Mucosa of stomach (tissue), 1 donor: ENCODE results near the gene ABCC4.
"Not testable (repeated sequence)": the region's sequence is repeated elsewhere in the genome, so short reads cannot be mapped to it uniquely, and the experiment has no call there.

Source experiments
- H3K27me3 ChIP-seq: one replicate; pipeline ENCODE4 v1.7.0; 2013; ENCODE audit warnings: mild to moderate bottlenecking, low read length; ENCODE audit not compliant: control insufficient read depth, insufficient read depth
- H3K36me3 ChIP-seq: one replicate; pipeline ENCODE4 v1.7.0; 2013; ENCODE audit warnings: low read length; ENCODE audit not compliant: control insufficient read depth, insufficient read depth
- H3K4me1 ChIP-seq: one replicate; pipeline ENCODE4 v1.7.0; 2013; ENCODE audit warnings: mild to moderate bottlenecking, low read length; ENCODE audit not compliant: control insufficient read depth, insufficient read depth
- H3K4me3 ChIP-seq: one replicate; pipeline ENCODE4 v1.7.0; 2013; ENCODE audit warnings: low read length
- H3K9ac ChIP-seq: one replicate; pipeline ENCODE4 v1.7.0; 2013; ENCODE audit warnings: mild to moderate bottlenecking, low read length, moderate library complexity
- H3K9me3 ChIP-seq: one replicate; pipeline ENCODE4 v1.7.0; 2013; ENCODE audit warnings: mild to moderate bottlenecking, low read length, moderate library complexity; ENCODE audit not compliant: control insufficient read depth
- donor health status: Pancreatic carcinoma.

The ABCC4 gene

DNA sequence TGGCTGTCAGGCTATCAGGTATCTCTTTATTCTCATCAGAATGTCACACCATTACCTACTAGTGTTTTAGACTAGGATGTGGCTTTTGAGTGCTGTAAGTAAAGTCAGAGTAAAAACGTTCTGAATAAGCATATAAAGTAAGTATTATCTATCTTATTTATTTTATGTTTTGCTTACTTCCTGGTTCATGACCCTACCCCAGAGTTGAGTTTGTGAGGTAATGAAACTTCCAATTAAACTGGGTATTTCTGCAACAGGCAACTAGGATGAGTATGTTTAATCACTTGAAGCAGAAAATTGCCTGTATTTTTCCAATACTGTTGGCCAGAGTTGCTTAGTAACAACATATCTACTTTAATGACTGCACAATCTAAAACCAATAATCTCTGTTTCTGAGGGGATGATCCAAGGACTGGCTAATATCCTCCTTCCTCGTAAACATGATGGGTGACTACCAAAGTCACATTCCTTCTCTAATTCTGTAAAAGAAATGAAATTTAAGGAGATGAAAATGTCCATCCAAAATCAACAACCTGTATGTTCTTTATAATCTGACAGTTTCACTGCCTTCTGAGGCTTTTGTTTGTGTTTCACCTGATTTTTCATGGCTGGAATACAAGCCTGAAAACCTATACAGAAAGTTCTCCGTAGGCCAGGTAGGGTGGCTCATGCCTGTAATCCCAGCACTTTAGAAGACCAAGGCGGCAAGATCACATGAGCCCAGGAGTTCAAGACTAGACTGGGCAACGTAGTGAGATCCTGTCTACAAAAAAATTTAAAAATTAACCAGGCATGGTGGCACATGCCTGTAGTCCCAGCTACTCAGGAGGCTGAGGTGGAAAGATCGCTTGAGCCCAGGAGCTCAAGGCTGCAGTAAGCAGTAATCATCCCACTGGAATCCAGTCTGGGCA is 83.1 kb downstream of the ABCC4 start:
- H3K4me3 ChIP-seq, result no peak overlapping the region
- H3K4me1 ChIP-seq, result peaks cover 7% of the 10 kb centered on the region
- H3K27me3 ChIP-seq, result no peaks in the 10 kb centered on the region
- H3K9me3 ChIP-seq, result no peaks in the 10 kb centered on the region
- H3K9ac ChIP-seq, result no peak overlapping the region
- H3K36me3 ChIP-seq, result no peaks in the 10 kb centered on the region

DNA sequence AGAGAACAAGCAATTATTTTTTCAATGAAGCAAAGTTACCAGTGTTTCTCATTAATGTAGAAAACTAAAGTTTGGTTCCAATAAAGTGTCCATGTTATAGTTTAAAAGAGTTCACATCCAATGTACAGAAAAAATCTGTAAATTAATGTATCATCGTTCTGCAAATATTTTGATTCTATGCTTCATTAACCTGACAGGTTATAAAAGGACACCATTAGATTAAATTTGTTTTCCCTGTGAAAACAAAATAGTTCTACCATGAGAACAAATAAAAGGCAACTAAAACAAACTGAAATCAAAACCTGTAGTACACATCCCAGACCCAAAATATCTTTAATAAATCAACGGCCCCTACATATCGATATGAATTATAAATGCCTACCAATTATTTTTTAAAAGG is 85.1 kb downstream of the ABCC4 start:
- H3K4me1 ChIP-seq, result no peaks in the 10 kb centered on the region
- no peaks in the 10 kb centered on the region for H3K9me3 ChIP-seq
- no peak overlapping the region for H3K9ac ChIP-seq
- no peaks in the 10 kb centered on the region for H3K27me3 ChIP-seq
- no peaks in the 10 kb centered on the region for H3K36me3 ChIP-seq
- no peak overlapping the region for H3K4me3 ChIP-seq

DNA sequence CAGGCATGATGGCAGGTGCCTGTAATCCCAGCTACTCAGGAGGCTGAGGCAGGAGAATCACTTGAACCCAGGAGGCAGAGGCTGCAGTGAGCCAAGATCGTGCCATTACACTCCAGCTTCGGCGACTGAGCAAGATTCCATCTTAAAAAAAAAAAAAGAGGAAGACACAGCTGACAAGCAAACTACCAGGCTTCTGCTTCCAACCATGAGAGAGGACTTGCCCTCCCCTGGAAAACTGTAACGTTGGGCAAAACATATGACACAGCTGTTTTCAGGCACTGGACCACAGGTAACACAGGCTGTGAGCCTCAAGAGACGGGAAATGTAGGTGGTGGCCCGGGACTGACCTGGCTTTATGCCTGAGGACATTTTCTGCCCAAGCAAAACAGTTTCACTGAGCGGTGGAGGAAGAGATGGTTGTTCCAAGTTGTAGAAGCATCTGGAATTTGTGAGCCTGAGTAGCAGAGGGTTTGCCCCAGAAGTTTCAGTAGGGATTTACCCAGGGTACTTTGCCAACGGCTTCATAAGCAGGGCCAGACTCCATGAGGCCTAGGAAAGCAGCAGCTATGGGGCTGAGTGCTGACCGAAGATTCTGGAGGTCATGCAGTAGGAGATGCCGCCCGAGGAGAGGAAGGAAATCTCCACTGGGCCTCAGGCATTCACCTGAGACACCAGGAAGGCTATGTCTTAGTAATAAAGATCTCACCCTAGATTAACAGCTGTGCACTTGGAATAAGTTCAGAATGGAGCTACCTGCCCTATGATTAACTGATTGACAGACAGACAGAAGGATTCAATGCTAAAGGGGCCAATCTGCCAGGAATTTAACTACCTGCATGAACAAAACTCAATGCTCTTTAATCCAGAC is 88.0 kb downstream of the ABCC4 start:
- Histone ChIP-seq H3K36me3 (no peaks in the 10 kb centered on the region), H3K9me3 (no peaks in the 10 kb centered on the region), H3K4me1 (no peaks in the 10 kb centered on the region), H3K9ac (no peak overlapping the region), H3K27me3 (no peaks in the 10 kb centered on the region), H3K4me3 (no peak overlapping the region)

DNA sequence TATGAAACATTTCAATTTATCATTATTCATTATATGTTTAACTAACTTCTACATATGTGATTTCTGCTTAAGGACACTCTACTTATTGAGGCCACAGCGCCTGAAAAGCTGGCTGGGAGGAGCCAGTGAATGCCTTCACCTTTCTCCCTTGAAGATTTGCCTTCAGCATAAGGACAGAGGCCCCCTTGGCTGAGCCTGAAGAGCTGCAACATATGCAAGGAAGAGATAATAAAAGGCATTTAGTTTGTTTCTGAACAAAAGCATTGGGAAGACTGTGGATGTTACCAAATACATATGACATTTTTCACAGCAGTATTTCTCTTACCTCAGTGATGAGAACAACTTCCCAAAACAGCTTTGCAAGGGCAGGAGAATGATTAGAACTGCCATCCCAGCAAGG is 92.1 kb downstream of the ABCC4 start:
- no peaks in the 10 kb centered on the region for H3K9me3 ChIP-seq
- H3K27me3 ChIP-seq, result no peaks in the 10 kb centered on the region
- no peak overlapping the region for H3K4me3 ChIP-seq
- H3K4me1 ChIP-seq, result no peaks in the 10 kb centered on the region
- H3K9ac ChIP-seq, result no peak overlapping the region
- H3K36me3 ChIP-seq, result no peaks in the 10 kb centered on the region

DNA sequence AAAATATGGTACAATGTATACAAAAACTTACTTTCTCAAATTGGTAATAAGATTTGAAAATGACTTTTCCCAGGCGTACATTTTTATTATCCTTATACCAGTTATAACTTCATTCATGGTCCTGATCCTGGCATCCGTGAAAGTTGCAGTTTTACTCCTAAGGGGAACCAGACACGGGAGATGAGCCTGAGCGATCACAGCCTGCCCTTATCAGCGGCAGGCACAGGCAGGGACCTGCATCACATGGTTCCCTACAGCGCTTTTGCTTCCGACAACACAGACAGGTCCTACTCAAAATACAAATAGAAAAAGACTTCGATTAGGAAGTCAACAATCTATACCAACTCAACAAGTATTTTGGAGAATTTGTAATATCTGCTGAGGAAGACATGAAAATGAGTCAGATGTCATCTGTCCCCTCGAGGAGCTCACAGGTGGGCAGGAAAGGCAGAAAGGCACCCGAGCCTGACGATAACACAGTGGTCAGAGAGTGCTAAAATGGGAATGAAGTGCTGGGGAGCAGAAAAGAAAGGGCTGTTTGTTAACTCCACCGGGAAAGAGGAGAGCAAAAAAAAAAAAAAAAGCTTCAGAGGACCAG is 93.4 kb downstream of the ABCC4 start:
- H3K36me3 ChIP-seq, result no peaks in the 10 kb centered on the region

DNA sequence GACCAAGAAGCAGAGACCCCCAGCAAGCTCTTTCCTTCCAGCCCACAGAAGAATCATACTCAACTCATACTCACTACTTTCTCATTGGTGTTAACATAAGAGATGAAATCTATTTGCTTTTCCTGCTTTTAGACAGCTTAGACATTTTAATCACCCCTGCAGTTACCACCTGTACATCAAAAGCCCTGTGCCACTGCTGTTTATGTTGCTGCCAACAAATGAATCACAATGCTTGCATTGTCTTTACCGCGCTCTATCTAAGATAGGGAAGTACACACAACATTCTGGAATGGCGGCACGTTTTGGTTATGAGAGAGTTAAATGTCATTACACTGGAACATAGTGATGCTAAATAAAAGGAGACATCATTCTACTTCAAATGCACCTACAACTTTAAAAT is 95.1 kb downstream of the ABCC4 start:
- no peak overlapping the region for H3K9ac ChIP-seq
- H3K4me1 ChIP-seq, result no peaks in the 10 kb centered on the region
- H3K36me3 ChIP-seq, result no peaks in the 10 kb centered on the region
- H3K9me3 ChIP-seq, result no peaks in the 10 kb centered on the region
- no peaks in the 10 kb centered on the region for H3K27me3 ChIP-seq
- no peak overlapping the region for H3K4me3 ChIP-seq

More for the DNA sequence above, 93.4 kb downstream of the ABCC4 start:
- Histone ChIP-seq H3K9ac (no peak overlapping the region), H3K9me3 (no peaks in the 10 kb centered on the region), H3K4me3 (no peak overlapping the region), H3K4me1 (no peaks in the 10 kb centered on the region), H3K27me3 (no peaks in the 10 kb centered on the region)

DNA sequence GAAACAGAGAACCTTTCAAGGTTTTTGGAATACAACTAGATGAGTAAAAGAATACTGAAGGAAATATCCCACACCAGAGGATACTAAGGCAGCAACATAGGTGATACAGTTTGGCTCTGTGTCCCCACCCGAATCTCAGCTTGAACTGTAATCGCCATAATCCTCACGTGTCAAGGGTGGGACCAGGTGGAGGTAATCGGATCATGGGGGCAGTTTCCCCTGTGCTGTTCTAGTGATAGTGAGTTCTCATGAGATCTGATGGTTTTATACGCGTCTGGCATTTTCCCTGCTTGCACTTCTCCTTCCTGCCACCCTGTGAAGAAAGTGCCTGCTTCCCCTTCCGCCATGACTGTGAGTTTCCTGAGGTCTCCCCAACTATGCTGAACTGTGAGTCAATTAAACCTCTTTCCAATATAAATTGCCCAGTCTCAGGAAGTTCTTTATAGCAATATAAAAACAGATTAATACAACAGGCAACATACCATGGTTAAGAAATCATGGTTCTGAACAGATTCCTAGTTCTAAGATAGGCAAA is 97.0 kb downstream of the ABCC4 start:
- H3K36me3 ChIP-seq, result no peaks in the 10 kb centered on the region

DNA sequence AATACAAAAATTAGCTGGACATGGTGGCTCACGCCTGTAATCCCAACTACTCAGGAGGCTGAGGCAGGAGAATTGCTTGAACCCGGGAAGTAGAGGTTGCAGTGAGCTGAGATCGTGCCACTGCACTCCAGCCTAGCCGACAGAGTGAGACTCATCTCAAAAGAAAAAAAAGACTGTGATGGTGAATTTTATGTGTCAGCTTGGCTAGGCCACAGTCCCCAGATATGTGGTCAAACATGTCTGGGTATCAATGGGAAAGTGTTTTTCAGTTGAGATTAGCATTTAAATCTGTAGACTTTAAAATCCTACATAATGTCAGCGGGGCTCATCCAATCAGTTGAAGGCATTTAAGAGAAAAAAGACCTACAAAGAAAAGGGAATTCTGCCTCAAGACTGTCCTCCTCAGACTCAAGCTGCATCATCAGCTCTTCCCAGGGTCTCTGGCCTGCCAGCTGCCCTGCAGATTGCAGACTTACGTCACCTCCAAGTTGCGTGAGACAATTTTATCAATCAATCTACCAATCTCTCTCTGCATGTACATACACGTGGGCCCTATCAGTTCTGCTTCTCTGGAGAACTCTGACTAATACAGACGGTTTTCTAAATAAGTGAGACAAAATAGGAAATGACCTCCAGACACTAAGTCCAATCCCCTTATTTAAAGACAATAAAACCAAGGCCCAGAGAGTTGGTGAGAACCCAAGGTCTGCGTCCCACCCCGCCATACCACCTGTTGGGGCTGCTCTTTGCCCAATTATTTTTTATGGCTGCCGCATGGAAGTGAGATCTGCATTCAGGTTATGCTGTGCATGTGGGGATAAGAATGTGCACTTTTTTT is 99.2 kb downstream of the ABCC4 start:
- no peaks in the 10 kb centered on the region for H3K4me1 ChIP-seq

More for the DNA sequence above, 97.0 kb downstream of the ABCC4 start:
- no peaks in the 10 kb centered on the region for H3K27me3 ChIP-seq
- H3K4me3 ChIP-seq, result no peak overlapping the region
- no peaks in the 10 kb centered on the region for H3K4me1 ChIP-seq
- no peaks in the 10 kb centered on the region for H3K9me3 ChIP-seq
- no peak overlapping the region for H3K9ac ChIP-seq

DNA sequence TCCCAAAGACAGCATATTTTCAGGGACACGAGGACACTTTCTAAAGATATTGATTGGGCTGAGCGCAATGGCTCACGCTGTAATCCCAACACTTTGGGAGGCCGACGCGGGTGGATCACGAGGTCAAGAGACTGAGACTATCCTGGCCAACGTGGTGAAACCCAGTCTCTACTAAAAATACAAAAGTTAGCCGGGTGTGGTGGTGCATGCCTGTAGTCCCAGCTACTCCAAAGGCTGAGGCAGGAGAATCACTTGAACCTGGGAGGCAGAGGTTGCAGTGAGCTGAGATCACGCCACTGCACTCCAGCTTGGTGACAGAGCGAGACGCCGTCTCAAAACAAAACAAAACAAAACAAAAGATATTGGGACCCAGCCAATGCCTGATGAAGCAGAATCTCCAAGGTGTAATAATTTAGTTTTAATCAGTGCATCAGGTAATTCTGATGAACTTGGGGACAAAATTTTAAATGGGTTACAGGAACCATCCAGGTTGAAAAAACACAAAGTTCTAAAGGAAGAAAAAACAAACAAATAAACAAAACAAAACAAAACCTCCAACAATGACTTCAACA is 100.8 kb downstream of the ABCC4 start:
- not testable (repeated sequence) for H3K9ac ChIP-seq, H3K4me3 ChIP-seq, H3K27me3 ChIP-seq, H3K4me1 ChIP-seq, H3K36me3 ChIP-seq, H3K9me3 ChIP-seq

More for the DNA sequence above, 99.2 kb downstream of the ABCC4 start:
- no peak overlapping the region for H3K9ac ChIP-seq
- H3K4me3 ChIP-seq, result no peak overlapping the region
- no peaks in the 10 kb centered on the region for H3K9me3 ChIP-seq
- no peaks in the 10 kb centered on the region for H3K36me3 ChIP-seq
- no peaks in the 10 kb centered on the region for H3K27me3 ChIP-seq

DNA sequence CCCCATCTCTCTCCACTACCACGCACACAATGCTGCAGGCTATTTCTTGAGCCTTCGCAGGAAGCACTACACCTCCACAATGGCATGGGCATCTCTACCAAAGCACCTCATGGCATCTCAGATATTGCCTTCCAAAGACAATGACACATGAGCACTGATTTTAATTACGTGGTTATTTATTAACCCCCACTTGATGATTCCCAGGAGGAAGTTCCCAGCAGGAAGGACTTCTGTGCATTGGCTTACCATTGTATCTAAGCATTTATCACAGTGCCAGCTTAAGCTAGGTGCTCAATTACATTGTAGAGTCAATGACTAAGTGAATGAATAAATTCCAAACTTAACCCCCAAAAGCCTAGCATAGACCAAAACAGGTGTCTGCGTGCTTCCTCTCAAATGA is 101.4 kb downstream of the ABCC4 start:
- Histone ChIP-seq H3K4me3 (no peak overlapping the region), H3K4me1 (no peaks in the 10 kb centered on the region), H3K9ac (no peak overlapping the region), H3K9me3 (no peaks in the 10 kb centered on the region), H3K36me3 (no peaks in the 10 kb centered on the region), H3K27me3 (no peaks in the 10 kb centered on the region)

DNA sequence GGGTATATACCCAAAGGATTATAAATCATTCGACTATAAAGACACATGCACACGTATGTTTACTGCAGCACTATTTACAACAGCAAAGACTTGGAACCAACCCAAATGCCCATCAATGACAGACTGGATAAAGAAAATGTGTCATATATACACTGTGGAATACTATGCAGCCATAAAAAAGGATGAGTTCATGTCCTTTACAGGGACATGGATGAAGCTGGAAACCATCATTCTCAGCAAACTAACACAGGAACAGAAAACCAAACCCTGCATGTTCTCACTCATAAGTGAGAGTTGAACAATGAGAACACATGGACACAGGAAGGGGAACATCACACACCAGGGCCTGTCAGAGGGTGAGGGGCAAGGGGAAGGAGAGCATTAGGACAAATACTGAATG is 102.6 kb downstream of the ABCC4 start:
- not testable (repeated sequence) for H3K36me3 ChIP-seq, H3K4me3 ChIP-seq, H3K9me3 ChIP-seq, H3K4me1 ChIP-seq, H3K9ac ChIP-seq, H3K27me3 ChIP-seq
